Endothelial cell of umbilical vein (primary cell): ENCODE data around the gene IGSF9B. TPM values are rescaled to one million over a fixed set of nuclear protein-coding genes. Genes with fewer than 3 reads are reported as not detected.

Experiments used
- BruUV-seq: library from RNA; stranded (reverse); fragments of 400-500 nt; replicated peaks from 2 replicates; lab custom pipeline; 2021; lab: Mats Ljungman, UMichigan
- CTCF ChIA-PET: fragments of 300-600, 350-600 bp; sonication (Branson Sonifier 250); formaldehyde crosslinking; loops from one replicate; lab custom pipeline; 2021; ENCODE audit warnings: antibody characterized with exemption, inconsistent platforms; lab: Charles Lee
- POLR2A ChIA-PET: fragments of 300-600, 350-600 bp; sonication (Branson Sonifier 250); formaldehyde crosslinking; loops from one replicate; lab custom pipeline; 2021; ENCODE audit warnings: antibody characterized with exemption, inconsistent platforms; lab: Charles Lee
- DNase-seq: peaks from one replicate; pipeline ENCODE4 v3.0.0-alpha.2; 2011; ENCODE audit warnings: low read depth, low spot score
- FAIRE-seq: peaks from 2 replicates; lab custom pipeline; 2011; peaks lifted over from hg19 to GRCh38; lab: Jason Lieb, UNC
- H2AFZ ChIP-seq: 2 replicates; pipeline ENCODE4 v1.6.0; 2012; ENCODE audit warnings: low read depth, low read length, control low read depth, inconsistent platforms
- H3K27ac ChIP-seq: 2 replicates; pipeline ENCODE4 v1.5.1; 2011; ENCODE audit warnings: low read depth, mild to moderate bottlenecking, control low read depth, low read length, moderate library complexity; ENCODE audit not compliant: insufficient read depth
- H3K27me3 ChIP-seq, 2 experiments: 2 replicates each; pipeline versions ENCODE4 v1.6.0 to v1.6.1; 2011; ENCODE audit warnings: low read length in 2 of 2, mixed read lengths in 1 of 2; ENCODE audit not compliant: control insufficient read depth in 2 of 2, insufficient read depth in 2 of 2
- H3K36me3 ChIP-seq, 2 experiments: 2 replicates in 1 of 2; 3 replicates in 1 of 2; pipeline ENCODE4 v1.5.1; 2011; ENCODE audit warnings: low read length in 2 of 2, mild to moderate bottlenecking in 1 of 2, moderate library complexity in 1 of 2; ENCODE audit not compliant: control insufficient read depth in 2 of 2, insufficient read depth in 2 of 2; ENCODE audit errors: extremely low read depth in 1 of 2
- H3K4me1 ChIP-seq: 3 replicates; pipeline ENCODE4 v1.5.1; 2011; ENCODE audit warnings: mild to moderate bottlenecking, low read length; ENCODE audit not compliant: control insufficient read depth, insufficient read depth; ENCODE audit errors: extremely low read depth
- H3K4me2 ChIP-seq: 2 replicates; pipeline ENCODE4 v1.6.1; 2011; ENCODE audit warnings: low read length, control low read depth, mixed read lengths; ENCODE audit not compliant: insufficient read depth
- H3K4me3 ChIP-seq, 3 experiments: fragments of 200-600 bp in 1 of 3; sonication (generic), shearing (Covaris generic) in 1 of 3; replicated peaks in 1 of 3; 2 replicates each; pipeline ENCODE4 v1.5.1; 2011 to 2016; ENCODE audit warnings: control low read depth in 3 of 3, low read length in 3 of 3, mild to moderate bottlenecking in 2 of 3, inconsistent platforms in 1 of 3, low read depth in 1 of 3, moderate library complexity in 1 of 3; ENCODE audit not compliant: insufficient read depth in 1 of 3
- H3K79me2 ChIP-seq: 2 replicates; pipeline ENCODE4 v1.6.0; 2012; ENCODE audit warnings: low read length, inconsistent platforms; ENCODE audit not compliant: control insufficient read depth, insufficient read depth
- H3K9ac ChIP-seq: replicated peaks from 2 replicates; pipeline ENCODE3; 2011; ENCODE audit warnings: low read length, control low read depth; ENCODE audit not compliant: insufficient read depth; ENCODE audit errors: extremely low read depth
- H3K9me1 ChIP-seq: replicated peaks from 3 replicates; pipeline ENCODE4 v1.6.0; 2011; ENCODE audit warnings: mild to moderate bottlenecking, low read length; ENCODE audit not compliant: control insufficient read depth, insufficient read depth; ENCODE audit errors: extremely low read depth
- H3K9me3 ChIP-seq: replicated peaks from 2 replicates; pipeline ENCODE4 v1.5.1; 2012; ENCODE audit warnings: low read length, inconsistent platforms; ENCODE audit not compliant: control insufficient read depth, insufficient read depth
- H4K20me1 ChIP-seq: replicated peaks from 2 replicates; pipeline ENCODE3; 2011; ENCODE audit warnings: mild to moderate bottlenecking, low read length; ENCODE audit not compliant: control insufficient read depth, insufficient read depth; ENCODE audit errors: extremely low read depth
- FOS ChIP-seq: IDR thresholded peaks from 2 replicates; pipeline ENCODE4 v1.6.1; 2011; ENCODE audit warnings: mild to moderate bottlenecking, low read length, moderate library complexity, borderline replicate concordance; ENCODE audit not compliant: insufficient read depth
- MAX ChIP-seq: IDR thresholded peaks from 2 replicates; pipeline ENCODE4 v1.6.1; 2011; ENCODE audit not compliant: insufficient read depth, insufficient read length
- MYC ChIP-seq: IDR thresholded peaks from one replicate; pipeline ENCODE4 v1.6.1; 2011; ENCODE audit warnings: mild to moderate bottlenecking, low read depth, low read length
- POLR2AphosphoS5 ChIP-seq: IDR thresholded peaks from 2 replicates; pipeline ENCODE4 v1.6.1; 2012; ENCODE audit warnings: low read depth, mild to moderate bottlenecking, control low read depth, low read length, moderate library complexity; ENCODE audit not compliant: insufficient read depth
- dilution Hi-C: fragments of 300-500 bp; cut with MboI; formaldehyde crosslinking; loops from one replicate; pipeline ENCODE4 v1.15.0; 2019; ENCODE audit warnings: low sequenced_read_pairs; ENCODE audit not compliant: extremely low pct_ligation_motif_present
- intact Hi-C: fragments of 100-400 bp; cut with micrococcal nuclease; formaldehyde crosslinking; loops from one replicate; pipeline ENCODE4 v1.10.0; 2022
- polyA plus RNA-seq, 4 experiments: library from polyadenylated mRNA; depleted of rRNA in 3 of 4; stranded (reverse) in 3 of 4; unstranded in 1 of 4; fragments of >200 nt; gene quantifications; 2 replicates each; pipeline versions ENCODE4 v1.2.1 to v1.2.3, GENCODE V29; 2011 to 2012; ENCODE audit warnings: missing spikeins in 1 of 4
- total RNA-seq: library from RNA; stranded (reverse); gene quantifications from 2 replicates; pipeline ENCODE4 v1.2.3, GENCODE V29; 2021

The IGSF9B gene
- total and polyA plus RNA-seq, 2 donors (not counting 3 experiments of a cell fraction or from before 2014, with no cell fraction given): 0.15 to 0.18 TPM

- no peaks in the 10 kb centered on the region for H4K20me1 ChIP-seq
- dilution Hi-C loops (no loop called here), intact Hi-C loops (no loop called here)
- FAIRE-seq (no peak), DNase-seq (no peak)
- H3K4me3 ChIP-seq: no peak overlapping the region
- no peaks in the 10 kb centered on the region for H3K4me1 ChIP-seq
- ChIA-PET CTCF (interaction anchor here (0.7 kb wide), 1 partner anchor 13 kb away, joined by 3 read pairs; no protein-coding TSS in a partner anchor), POLR2A (no interaction called here)
- no peak overlapping the region for H3K4me2 ChIP-seq
- BruUV-seq: no TSS peak
- no peak overlapping the region for H3K27ac ChIP-seq
- H3K79me2 ChIP-seq: no peaks in the 10 kb centered on the region
- no peak overlapping the region for H2AFZ ChIP-seq
- no peaks in the 10 kb centered on the region for H3K9me1 ChIP-seq
- H3K9me3 ChIP-seq: no peaks in the 10 kb centered on the region
- H3K36me3 ChIP-seq: no peaks in the 10 kb centered on the region
- H3K9ac ChIP-seq: no peak overlapping the region
- no peaks in the 10 kb centered on the region for H3K27me3 ChIP-seq
- TF ChIP-seq MAX: no peak
- no peak for TF ChIP-seq FOS
These were observed 7.6 kb upstream of the IGSF9B start for GRCh38 chr11:133964356-133964755.

GRCh38 chr11:133961890-133962289 is 5.1 kb upstream of the IGSF9B start:
- no peaks in the 10 kb centered on the region for H3K79me2 ChIP-seq
- H3K36me3 ChIP-seq: no peaks in the 10 kb centered on the region
- H3K4me1 ChIP-seq: no peaks in the 10 kb centered on the region
- ChIA-PET CTCF (no interaction called here), POLR2A (no interaction called here)
- no peak overlapping the region for H2AFZ ChIP-seq
- no peak overlapping the region for H3K4me2 ChIP-seq
- H3K27me3 ChIP-seq: peaks cover 9 to 12% of the 10 kb centered on the region in 2 experiments
- H3K9me1 ChIP-seq: no peaks in the 10 kb centered on the region
- H3K4me3 ChIP-seq: no peak overlapping the region
- no peak overlapping the region for H3K9ac ChIP-seq
- DNase-seq (no peak), FAIRE-seq (no peak)
- intact Hi-C loops (no loop called here), dilution Hi-C loops (no loop called here)
- H4K20me1 ChIP-seq: no peaks in the 10 kb centered on the region
- BruUV-seq: no TSS peak
- H3K27ac ChIP-seq: no peak overlapping the region
- no peak for TF ChIP-seq MYC
- no peak for TF ChIP-seq FOS
- no peak for TF ChIP-seq POLR2AphosphoS5
- TF ChIP-seq MAX: no peak
- no peaks in the 10 kb centered on the region for H3K9me3 ChIP-seq
